ENCODE measurements around the gene SUN1.

SUN1 gene

DNA sequence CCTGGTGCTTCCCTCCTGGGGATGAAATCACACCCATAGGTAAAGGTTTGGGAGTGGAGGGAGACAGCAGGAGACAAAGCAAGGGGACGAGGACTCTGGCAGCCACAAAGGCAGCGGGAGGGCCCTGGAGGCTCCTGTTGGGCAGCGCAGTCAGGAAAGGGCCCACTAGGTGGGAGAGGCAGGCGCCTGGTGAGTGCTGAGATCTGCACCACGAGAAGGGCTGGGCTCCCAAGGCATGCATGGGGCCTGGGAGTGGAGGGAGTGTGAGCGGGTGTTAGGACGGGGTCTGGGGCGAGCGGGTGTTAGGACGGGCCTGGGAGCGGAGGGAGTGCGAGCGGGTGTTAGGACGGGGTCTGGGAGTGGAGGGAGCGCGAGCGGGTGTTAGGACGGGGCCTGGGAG lies 57.1 kb downstream of the SUN1 start:
- DNase-seq (ENCODE audit: low spot score) (no peak), FAIRE-seq (no peak)

DNA sequence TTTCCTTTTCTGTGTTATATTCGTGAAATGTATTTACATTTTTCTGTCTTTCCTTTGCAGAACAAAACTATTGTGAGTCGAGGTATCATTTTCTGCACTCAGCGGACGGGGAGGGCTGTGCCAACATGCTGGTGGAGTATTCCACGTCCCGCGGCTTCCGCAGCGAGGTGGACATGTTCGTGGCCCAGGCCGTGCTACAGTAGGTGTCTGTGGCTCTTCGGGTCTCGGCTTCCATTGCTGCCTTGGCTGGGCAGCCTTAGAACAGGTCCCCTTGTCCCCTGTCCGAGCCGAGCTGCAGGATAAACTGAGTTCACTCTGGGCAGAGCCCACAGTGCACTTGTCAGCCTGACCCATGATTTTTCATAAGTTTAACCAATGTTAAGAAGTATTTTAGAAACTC lies 58.6 kb downstream of the SUN1 start:
- DNase-seq (ENCODE audit: low spot score) (no peak), FAIRE-seq (no peak)

GRCh38 chr7:891291-891690 lies 59.0 kb downstream of the SUN1 start:
- FAIRE-seq (no peak), DNase-seq (ENCODE audit: low spot score) (no peak)

GRCh38 chr7:891805-892204 lies 59.5 kb downstream of the SUN1 start:
- FAIRE-seq (no peak), DNase-seq (ENCODE audit: low spot score) (no peak)

DNA sequence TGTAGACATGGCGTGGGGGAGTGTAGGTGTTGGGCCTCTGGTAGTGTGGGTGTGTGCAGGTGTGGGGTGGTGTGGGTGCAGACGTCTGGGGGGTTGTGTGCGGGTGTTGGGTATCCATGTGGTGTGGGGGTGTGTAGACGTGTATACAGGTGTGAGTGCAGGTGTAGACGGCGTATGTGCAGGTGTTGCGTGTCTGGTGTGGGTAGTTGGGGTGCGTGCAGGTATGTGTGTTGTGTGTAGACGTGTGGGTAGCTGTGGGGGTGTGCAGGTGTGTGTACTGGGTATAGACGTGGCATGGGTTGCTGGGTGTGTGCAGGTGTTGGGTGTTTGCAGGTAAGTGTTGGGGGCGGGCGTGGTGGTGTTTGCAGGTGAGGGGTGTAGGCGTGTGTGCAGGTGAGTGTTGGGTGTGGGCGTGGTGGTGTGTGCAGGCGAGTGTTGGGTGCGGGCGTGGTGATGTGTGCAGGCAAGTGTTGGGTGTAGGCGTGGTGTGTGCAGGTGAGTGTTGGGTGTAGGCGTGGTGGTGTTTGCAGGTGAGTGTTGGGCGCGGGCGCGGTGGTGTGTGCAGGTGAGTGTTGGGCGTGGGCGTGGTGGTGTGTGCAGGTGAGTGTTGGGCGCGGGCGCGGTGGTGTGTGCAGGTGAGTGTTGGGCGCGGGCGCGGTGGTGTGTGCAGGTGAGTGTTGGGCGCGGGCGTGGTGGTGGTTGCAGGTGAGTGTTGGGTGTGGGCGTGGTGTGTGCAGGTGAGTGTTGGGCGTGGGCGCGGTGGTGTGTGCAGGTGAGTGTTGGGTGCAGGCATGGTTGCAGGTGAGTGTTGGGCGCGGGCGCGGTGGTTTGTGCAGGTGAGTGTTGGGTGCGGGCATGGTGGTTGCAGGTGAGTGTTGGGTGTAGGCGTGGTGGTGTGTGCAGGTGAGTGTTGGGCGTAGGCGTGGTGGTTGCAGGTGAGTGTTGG lies 60.6 kb downstream of the SUN1 start:
- FAIRE-seq = peak; percentile 98
- DNase-seq (ENCODE audit: low spot score) = no peak

- FAIRE-seq (no peak), DNase-seq (ENCODE audit: low spot score) (no peak)
These were observed 61.4 kb downstream of the SUN1 start for GRCh38 chr7:893686-894085.

DNA sequence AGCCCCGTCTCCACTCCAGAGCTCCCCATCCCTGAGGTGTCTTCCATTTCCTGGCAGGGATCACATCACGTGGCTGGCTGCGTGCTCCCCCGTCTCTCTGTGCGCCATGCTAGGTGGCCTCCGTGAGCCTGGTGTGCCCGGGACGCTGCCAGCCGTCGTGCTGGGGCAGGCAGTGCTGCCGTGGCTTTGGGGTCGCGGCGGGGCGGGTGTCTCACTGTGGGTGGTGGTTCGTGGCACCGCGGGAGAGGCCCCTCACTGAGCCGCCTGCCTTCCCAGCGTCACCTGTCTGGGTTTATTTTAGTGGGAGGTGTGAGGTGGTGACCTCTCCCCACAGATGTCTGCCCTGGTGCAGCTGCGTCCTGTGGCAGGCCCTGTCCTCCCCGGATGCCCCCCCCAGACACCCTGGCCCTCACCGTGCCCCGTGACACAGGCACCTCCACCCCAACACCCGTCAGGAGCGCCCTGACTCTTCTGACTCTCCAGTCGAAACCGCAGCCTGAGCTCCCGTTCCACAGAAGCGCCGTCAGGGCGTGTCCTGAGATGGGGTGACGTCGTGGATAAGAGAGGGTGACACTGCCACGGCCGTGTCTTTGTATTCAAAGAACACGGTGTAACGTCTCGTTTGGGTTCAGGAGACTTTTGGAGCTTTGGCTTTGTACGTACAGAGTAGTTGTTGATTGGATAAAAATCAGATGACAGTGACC lies 62.0 kb downstream of the SUN1 start:
- no peak for FAIRE-seq
- DNase-seq (ENCODE audit: low spot score) = no peak

GRCh38 chr7:894927-895450 lies 62.7 kb downstream of the SUN1 start:
- FAIRE-seq = no peak
- DNase-seq (ENCODE audit: low spot score) = no peak

DNA sequence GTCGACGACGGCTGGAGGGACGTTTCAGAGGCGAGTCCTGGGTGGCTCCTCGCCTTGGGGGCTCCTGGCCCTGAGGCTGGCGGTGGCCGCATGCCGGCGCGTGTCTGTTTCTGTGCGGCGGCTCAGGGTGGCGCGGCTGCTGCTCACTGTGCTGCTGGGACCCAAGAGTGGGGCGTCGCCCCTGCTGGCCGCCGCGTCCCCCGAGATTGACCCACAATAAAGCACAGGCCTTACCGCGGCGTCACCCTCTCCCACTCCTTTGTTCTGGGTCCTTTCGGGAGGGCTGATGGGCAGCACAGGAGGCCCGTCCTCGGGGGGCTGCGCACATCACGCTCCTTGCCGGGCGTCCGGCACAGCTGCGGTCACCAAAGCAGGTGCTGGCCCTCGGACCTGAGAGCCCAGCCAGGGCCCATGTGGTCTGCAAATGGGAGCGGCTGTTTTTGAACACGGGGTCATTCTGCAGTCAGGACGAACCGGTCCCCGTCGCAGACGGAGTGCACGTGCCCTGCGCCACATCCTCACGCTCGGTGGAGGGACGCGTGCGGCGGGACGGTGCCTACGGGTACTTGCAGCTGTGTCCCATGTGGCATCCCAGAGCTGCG lies 63.3 kb downstream of the SUN1 start:
- DNase-seq (ENCODE audit: low spot score) = no peak
- FAIRE-seq = no peak

DNA sequence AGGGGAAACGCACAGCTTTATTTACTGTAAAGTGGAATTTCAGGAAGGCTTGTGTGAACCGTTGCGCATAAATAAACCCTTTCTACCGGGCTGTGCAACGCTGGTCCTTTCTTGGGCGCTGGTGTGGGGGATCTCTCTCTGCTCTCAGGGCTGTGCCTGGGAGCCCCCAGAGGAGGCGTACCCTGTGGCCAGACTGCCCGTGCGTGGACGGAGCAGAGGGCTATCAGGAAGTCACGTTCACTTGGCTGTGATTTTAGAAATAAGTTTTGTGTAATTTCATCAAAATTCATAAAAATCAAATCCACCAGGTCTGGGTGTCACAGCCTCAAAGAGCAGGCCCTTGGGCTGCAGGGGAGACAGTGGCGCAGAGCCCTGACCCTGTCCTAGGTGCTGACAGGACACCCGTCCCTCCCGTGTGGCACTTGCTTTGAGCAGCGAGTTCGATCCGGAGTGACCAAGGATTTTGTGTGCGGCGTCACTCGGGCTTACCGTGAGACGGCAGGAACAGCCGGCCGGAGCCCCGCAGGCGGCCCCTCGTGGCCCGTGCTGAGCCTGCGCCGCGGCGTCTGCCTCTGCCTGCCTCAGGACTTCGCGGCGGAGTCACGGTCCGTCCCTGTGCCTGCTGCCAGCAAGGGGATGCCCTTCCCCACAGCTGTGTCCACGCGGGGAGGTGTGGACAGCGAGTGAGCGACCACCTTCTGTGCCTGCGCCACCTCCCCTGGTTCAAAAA lies 64.2 kb downstream of the SUN1 start:
- FAIRE-seq (no peak), DNase-seq (ENCODE audit: low spot score) (no peak)

GRCh38 chr7:897086-897485 lies 64.8 kb downstream of the SUN1 start:
- DNase-seq (ENCODE audit: low spot score) (no peak), FAIRE-seq (peak; percentile 92)

- no peak for FAIRE-seq
- DNase-seq (ENCODE audit: low spot score) = peak; percentile 51
These were observed 65.6 kb downstream of the SUN1 start for GRCh38 chr7:897771-898376.

DNA sequence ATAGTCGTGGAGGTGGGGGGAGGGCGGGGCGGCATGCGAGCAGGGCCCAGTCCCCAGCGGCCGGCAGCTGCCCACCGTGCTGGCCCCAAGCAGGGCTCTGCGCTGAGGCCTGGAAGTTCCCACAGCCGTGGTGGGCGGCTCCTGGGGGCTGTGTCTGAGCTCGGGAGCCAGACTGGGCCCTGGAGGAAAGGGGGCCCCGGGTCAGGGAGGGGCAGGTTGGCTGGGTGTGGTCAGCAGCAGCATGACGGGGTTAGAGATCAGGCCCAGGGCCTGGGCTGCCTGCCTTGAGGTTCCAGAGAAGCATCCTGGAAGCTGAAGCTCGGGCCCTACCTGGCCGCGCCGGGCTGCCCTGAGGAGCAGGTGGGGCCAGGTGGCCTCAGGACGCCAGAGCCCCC lies 66.2 kb downstream of the SUN1 start:
- no peak for FAIRE-seq
- DNase-seq (ENCODE audit: low spot score) = no peak

- DNase-seq (ENCODE audit: low spot score) (no peak), FAIRE-seq (peak; percentile 84)
These were observed 66.8 kb downstream of the SUN1 start for GRCh38 chr7:898855-899681.

DNA sequence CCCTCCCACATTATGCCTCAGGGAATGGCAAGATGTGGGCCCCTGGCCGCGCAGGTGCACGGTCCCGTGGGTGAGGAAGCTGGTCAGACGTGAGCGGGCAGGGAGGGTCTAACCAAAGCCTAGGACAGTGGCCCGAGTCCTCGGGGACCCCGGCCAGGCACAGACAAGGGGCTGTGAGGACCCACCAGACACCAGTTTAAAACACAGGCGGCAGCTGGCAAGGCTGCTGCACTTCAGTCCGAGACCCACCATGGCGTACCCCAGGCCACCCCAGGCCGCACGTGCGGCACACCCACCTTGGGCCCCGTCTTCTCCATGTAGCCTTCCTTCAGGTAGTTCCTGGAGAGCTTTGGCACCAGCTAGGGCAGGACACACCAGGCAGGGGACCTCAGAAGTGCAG lies 67.5 kb downstream of the SUN1 start:
- no peak for FAIRE-seq
- no peak for DNase-seq (ENCODE audit: low spot score)

DNA sequence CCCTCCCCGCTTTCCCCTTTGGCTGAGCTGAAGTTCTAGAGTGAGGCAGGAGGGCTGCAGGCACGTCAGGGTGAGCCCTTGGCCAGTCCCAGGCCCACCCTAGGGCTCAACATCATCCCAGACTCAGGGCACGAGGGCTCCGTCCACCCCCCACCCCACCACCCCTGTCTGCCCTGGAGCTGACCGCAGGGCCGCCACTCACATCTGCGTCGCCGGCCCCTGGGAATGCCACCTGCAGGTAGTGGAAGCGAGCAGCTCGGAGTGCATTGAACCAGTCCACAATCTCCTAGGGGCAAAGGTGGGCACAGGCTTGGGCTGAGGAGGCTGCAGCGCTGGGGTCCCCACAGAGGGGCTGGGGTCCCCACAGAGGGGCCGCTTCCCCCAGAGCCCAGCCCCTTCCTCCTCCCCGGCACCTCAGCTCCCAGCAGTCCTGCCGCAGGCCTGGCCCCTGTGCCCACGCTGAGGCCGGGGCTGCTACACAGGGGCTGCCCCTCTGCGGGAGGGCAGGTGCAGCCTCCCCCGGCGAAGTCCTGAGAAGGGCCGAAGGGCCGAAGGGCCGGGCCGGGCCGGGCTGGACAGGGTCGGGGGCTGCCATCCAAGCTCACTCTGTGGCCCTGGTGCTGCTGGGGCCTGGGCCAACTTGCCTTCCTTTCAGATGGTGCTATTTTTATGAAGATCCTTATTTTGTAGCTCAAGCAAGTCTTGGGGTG lies 68.2 kb downstream of the SUN1 start:
- DNase-seq (ENCODE audit: low spot score) = no peak
- no peak for FAIRE-seq

GRCh38 chr7:901041-901387 lies 68.7 kb downstream of the SUN1 start:
- DNase-seq (ENCODE audit: low spot score) = no peak
- FAIRE-seq = no peak

GRCh38 chr7:901388-902154 lies 69.3 kb downstream of the SUN1 start:
- FAIRE-seq = no peak
- DNase-seq (ENCODE audit: low spot score) = peak; percentile 85

DNA sequence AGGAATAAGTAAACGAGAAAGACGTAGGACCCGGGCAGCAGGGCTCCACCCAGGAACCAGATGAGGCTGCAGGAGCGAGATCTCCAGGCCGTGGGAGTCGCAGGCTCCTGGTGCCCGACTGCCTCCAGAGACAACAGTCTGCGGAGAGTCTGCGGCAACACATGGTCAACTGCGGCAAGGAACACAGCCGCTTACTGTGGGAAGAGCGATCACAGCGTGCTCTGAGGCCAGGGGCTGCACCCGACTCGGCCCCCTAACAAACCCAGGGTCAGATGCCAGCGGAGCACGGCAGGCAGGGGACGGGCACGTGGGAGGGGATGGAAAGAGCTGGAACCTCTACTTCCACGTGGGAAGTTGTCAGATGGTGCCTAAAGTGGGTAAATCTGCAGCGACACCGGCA lies 70.7 kb downstream of the SUN1 start:
- DNase-seq (ENCODE audit: low spot score) = no peak
- no peak for FAIRE-seq

Data from urothelium cell line (cell line).